Measurements from ENCODE around the gene MT3.

Gene MT3

GRCh38 chr16:56631832-56632155, 42.5 kb downstream of the MT3 start:
- DNase-seq, result no peak

DNA sequence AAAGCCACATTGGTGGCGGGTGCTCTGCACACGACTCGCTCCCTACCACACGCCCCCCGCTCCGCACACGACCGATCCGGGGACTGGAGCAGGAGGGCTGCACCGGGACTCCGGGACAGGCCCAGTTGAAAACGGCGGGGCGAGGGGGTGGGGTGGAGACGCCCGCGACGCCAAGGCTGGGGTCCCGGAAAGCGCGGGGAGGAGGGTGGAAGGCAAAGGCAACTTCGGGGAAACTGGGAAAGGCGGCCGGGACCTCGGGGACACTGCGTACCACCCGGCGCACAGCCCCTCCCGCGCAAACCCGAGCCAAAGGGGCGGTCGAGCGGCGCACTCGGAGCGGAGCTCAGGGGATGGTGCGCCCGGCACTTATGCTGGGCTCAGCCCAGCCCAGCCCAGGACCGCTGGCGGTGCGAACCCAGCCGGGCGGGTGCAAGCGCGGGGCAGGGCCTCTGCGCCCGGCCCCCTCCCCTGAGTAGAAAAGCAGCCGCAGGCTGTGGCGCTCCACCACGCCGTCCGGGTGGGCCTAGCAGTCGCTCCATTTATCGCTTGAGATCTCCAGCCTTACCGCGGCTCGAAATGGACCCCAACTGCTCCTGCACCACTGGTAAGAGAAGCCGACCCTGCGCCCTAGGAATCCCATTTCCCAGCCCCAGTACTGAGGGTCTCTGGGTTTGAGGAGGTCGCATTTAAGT, 43.0 kb downstream of the MT3 start, which contains the start of gene MT1M:
Gene MT1M, plus strand, starts transcription at position 504 of the 692 bp plus-strand sequence. Its CDS starts 73 bp downstream, at position 577.
- DNase-seq, result no peak

GRCh38 chr16:56632848-56633365, 43.6 kb downstream of the MT3 start:
- DNase-seq, result no peak

DNA sequence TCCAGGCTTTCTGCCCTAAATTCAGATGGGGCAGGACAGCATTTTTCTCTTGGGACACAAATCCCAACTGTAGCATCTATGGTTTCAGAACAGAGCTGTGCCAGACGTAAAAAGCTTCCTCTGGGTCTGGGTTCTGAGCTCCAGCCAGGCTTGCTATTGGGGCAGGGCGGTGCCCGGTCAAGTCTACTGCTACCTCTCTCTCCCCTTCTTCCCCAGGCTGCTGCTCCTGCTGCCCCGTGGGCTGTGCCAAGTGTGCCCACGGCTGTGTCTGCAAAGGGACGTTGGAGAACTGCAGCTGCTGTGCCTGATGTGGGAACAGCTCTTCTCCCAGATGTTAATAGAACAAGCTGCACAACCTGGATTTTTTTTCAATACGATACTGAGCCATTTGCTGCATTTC, 44.2 kb downstream of the MT3 start:
- no peak for DNase-seq

DNA sequence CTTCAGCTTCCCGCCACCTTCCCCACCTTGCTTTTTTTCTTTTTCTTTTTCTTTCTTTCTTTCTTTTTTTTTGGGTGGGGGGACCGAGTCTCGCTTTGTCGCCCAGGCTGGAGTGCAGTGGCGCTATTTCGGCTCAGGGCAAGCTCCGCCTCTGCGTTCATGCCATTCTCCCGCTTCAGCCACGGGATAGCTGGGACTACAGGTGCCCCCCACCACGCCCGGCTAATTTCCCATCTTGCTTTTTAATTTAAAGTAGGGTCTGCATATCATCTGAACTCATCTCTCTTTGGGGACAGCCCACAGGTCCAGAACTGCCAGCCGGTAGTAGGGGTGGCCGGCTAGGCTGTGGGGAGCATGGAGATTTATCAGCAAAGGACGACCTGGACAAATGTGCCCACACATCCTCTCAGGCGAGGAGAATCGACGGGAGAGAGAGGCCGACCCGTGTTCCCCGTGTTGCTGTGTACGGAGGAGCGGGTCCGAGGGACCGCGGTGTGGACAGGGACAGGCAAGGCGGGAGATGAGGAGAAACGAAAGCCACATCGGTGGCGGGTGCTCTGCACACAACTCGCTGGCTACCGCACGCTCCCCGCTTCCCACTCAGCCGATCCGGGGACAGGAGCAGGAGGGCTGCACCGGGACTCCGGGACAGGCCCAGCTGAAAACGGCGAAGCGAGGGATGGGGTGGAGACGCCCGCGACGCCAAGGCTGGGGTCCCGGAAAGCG, 45.5 kb downstream of the MT3 start:
- no peak for DNase-seq

DNA sequence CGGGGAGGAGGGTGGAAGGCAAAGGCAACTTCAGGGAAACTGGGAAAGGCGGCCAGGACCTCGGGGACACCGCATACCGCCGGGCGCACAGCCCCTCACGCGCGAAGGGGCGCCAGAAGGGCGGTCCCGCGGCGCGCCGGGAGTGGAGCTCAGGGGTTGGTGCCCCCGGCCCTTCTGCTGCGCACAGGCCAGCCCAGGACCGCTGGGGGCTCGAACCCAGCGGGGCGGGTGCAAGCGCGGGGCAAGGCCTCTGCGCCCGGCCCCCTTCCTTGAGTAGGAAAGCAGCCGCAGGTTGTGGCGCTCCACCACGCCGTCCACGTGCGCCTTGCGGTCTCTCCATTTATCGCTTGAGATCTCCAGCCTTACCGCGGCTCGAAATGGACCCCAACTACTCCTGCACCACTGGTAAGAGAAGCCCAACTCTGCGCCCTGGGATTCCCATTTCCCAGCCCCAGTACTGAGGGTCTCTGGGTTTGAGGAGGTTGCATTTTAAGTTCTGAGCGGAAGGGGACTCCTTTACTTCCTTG, 46.2 kb downstream of the MT3 start:
- DNase-seq, result no peak

DNA sequence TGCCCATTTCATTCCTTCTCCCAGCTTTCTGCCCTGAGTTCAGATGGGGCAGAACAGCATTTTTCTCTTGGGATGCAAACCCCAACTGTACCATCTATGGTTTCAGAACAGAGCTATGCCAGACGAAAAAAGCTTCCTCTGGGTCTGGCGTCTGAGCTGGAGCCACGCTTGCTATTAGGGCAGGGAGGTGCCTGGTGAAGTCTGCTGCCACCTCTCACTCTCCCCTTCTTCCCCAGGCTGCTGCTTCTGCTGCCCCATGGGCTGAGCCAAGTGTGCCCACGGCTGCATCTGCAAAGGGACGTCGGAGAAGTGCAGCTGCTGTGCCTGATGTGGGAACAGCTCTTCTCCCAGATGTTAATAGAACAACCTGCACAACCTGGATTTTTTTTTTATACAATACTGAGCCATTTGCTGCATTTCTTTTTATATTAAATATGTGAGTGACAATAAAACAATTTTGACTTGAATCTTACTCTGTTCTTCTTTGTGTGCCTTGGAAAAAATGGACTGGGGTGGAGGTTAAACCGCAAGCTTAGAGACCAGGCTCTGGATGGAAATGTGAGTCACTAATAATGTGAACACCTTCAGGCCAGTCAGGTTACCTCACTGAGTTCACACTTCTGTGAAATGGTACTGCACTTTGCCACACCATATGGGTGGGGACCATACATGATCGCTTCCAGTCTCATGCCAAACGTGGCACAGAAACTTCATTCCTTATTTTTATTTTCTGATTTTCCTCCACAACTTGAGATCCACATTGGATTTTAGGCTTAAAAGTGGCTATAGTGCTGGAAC, 47.5 kb downstream of the MT3 start:
- DNase-seq, result no peak

DNA sequence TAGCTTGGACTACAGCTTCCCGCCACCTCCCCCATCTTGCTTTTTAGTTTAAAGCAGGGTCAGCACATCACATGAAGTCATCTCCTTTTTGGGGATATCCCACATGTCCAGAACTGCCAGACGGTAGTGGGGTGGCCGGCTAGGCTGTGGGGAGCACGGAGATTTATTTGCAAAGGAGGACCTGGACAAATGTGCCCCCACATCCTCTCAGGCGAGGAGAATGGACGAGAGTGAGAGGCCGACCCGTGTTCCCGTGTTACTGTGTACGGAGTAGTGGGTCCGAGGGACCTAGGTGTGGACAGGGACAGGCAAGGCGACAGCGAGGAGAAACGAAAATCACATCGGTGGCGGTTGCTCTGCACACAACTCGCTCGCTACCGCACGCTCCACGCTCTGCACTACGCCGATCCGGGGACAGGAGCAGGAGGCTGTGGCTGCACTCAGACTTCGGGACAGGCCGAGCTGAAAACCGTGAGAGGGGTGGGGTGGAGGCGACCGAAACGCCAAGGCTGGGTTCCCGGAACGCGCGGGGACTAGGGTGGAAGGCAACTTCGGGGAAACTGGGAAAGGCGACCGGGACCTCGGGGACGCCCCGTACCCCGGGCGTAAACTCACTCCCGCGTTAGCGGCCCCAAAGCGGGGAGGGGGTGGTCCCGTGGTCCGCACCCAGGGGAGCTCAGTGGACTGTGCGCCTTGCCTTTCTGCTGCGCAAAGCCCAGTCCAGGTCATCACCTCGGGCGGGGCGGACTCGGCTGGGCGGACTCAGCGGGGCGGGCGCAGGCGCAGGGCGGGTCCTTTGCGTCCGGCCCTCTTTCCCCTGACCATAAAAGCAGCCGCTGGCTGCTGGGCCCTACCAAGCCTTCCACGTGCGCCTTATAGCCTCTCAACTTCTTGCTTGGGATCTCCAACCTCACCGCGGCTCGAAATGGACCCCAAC, 48.8 kb downstream of the MT3 start, which contains the start of gene MT1A:
Gene MT1A, plus strand, starts transcription at position 853 of the 937 bp plus-strand sequence. Its CDS starts 73 bp downstream, at position 926.
- no peak for DNase-seq

DNA sequence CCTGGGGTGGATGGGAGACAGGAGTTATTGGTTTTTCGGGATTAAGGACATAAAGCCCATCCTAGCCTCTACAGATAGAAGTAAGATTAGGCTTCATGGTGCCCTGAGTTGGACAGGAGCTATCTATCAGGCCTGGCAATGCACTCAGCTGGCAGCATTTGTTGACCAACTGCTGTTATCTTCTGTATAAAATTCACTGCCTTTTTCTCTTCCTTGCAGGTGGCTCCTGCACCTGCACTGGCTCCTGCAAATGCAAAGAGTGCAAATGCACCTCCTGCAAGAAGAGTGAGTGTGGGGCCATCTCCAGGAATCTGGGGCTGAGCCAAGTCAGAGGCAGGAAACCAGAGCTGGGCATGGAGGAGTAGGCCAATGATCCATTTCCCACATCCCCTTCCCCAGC, 49.7 kb downstream of the MT3 start:
- no peak for DNase-seq

GRCh38 chr16:56640076-56640475, 50.7 kb downstream of the MT3 start:
- DNase-seq, result no peak
